Osteoblast (primary cell): ENCODE results near the gene NUP205. TPM values are rescaled to one million over a fixed set of nuclear protein-coding genes. Genes with fewer than 3 reads are reported as not detected.

ENCODE experiments used
- DNase-seq: peaks from one replicate; pipeline ENCODE4 v3.0.0; 2011; ENCODE audit warnings: low spot score, mixed read lengths; ENCODE audit not compliant: insufficient read length; ENCODE audit errors: missing footprints
- H2AFZ ChIP-seq: 2 replicates; pipeline ENCODE4 v1.6.0; 2011; ENCODE audit warnings: mild to moderate bottlenecking, low read length
- H3K27ac ChIP-seq: 2 replicates; pipeline ENCODE4 v1.5.1; 2011; ENCODE audit warnings: mild to moderate bottlenecking, low read depth, low read length, moderate library complexity
- H3K27me3 ChIP-seq: 2 replicates; pipeline ENCODE4 v1.6.0; 2012; ENCODE audit warnings: mild to moderate bottlenecking, control low read depth, inconsistent platforms, low read length, moderate library complexity; ENCODE audit not compliant: insufficient read depth
- H3K36me3 ChIP-seq: 2 replicates; pipeline ENCODE4 v1.5.1; 2011; ENCODE audit warnings: mild to moderate bottlenecking, low read length, control low read depth, moderate library complexity; ENCODE audit not compliant: insufficient read depth
- H3K4me1 ChIP-seq: 2 replicates; pipeline ENCODE4 v1.5.1; 2011; ENCODE audit warnings: mild to moderate bottlenecking, low read length, control low read depth, moderate library complexity; ENCODE audit not compliant: insufficient read depth
- H3K4me2 ChIP-seq: 2 replicates; pipeline ENCODE4 v1.6.0; 2011; ENCODE audit warnings: mild to moderate bottlenecking, low read length; ENCODE audit not compliant: insufficient read depth
- H3K4me3 ChIP-seq: fragments of 200-600 bp; sonication (generic); 3 replicates; pipeline ENCODE4 v1.5.1; 2012; ENCODE audit warnings: mild to moderate bottlenecking, low read length, inconsistent platforms; ENCODE audit not compliant: insufficient read depth
- H3K79me2 ChIP-seq: 2 replicates; pipeline ENCODE4 v1.6.0; 2012; ENCODE audit warnings: mild to moderate bottlenecking, low read length, control low read depth, inconsistent platforms; ENCODE audit not compliant: insufficient read depth
- H3K9me3 ChIP-seq: 2 replicates; pipeline ENCODE4 v1.5.1; 2011; ENCODE audit warnings: low read depth, low read length, control low read depth
- H4K20me1 ChIP-seq: 2 replicates; pipeline ENCODE4 v1.6.0; 2012; ENCODE audit warnings: mild to moderate bottlenecking, low read length, control low read depth; ENCODE audit not compliant: insufficient read depth
- total RNA-seq: library from RNA; depleted of rRNA; stranded (reverse); fragments of >200 nt; gene quantifications from 2 replicates; pipeline ENCODE4 v1.2.3, GENCODE V29; 2012
- TF ChIP-seq, protein P1 (sequence below): IDR thresholded peaks from 2 replicates; pipeline ENCODE4 v1.5.1; 2011; ENCODE audit warnings: mild to moderate bottlenecking, low read depth, low read length, moderate library complexity; ENCODE audit errors: extremely low read depth

The NUP205 gene
- total RNA-seq, 1 donor = 33.7 TPM

DNA sequence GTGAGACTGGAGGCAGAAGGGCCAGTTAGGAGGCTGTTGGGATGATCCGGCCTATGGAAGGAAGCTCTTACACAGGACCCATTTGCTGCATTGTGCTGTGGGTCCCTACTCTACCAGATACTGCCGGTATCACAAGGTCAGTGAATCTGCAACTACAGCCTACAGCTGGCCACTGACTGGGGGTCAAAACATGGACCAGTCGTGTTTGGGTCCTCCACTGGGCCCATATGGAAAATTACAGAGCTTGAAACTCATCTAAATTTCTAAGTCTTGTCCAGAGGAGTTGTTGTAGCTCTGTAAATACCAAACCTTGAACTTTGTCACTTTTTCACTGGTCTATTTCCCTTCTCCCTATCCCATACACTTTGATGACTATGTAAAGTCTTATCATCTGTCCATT lies 5.6 kb upstream of the NUP205 start:
- no peak overlapping the region for H3K4me3 ChIP-seq
- no peaks in the 10 kb centered on the region for H3K79me2 ChIP-seq
- no peak overlapping the region for H3K4me2 ChIP-seq
- peaks cover 5% of the 10 kb centered on the region for H3K27me3 ChIP-seq
- H3K36me3 ChIP-seq = no peaks in the 10 kb centered on the region
- no peaks in the 10 kb centered on the region for H3K9me3 ChIP-seq
- H4K20me1 ChIP-seq = no peaks in the 10 kb centered on the region
- TF ChIP-seq, protein P1, sequence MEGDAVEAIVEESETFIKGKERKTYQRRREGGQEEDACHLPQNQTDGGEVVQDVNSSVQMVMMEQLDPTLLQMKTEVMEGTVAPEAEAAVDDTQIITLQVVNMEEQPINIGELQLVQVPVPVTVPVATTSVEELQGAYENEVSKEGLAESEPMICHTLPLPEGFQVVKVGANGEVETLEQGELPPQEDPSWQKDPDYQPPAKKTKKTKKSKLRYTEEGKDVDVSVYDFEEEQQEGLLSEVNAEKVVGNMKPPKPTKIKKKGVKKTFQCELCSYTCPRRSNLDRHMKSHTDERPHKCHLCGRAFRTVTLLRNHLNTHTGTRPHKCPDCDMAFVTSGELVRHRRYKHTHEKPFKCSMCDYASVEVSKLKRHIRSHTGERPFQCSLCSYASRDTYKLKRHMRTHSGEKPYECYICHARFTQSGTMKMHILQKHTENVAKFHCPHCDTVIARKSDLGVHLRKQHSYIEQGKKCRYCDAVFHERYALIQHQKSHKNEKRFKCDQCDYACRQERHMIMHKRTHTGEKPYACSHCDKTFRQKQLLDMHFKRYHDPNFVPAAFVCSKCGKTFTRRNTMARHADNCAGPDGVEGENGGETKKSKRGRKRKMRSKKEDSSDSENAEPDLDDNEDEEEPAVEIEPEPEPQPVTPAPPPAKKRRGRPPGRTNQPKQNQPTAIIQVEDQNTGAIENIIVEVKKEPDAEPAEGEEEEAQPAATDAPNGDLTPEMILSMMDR = no peak
- no peaks in the 10 kb centered on the region for H3K4me1 ChIP-seq
- no peak overlapping the region for H3K27ac ChIP-seq
- no peak for DNase-seq
- no peak overlapping the region for H2AFZ ChIP-seq

DNA sequence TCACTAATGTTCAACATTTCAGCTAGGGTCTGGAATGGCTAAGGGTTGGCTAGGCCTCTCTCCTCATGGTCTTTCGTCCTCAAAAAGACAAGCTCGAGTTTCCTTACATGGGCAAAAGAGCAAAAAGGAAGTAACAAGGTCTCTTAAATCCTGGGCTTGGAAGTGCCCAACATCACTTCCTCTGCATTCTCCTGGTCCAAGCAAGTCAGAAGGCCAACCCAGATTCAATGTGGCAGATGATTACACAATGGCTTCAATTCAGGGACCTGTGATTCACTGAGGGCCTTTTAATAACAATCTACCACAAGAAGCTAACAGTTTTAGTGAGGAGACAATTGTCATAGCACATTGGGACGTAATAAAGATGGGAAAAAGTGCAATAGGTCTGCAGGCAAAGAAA lies 4.4 kb upstream of the NUP205 start:
- DNase-seq = no peak
- TF ChIP-seq, protein P1 = no peak
- H3K4me3 ChIP-seq = no peak overlapping the region
- H4K20me1 ChIP-seq = no peaks in the 10 kb centered on the region
- no peaks in the 10 kb centered on the region for H3K9me3 ChIP-seq
- peak overlapping the region; percentile 44 for H2AFZ ChIP-seq
- no peak overlapping the region for H3K4me2 ChIP-seq
- H3K36me3 ChIP-seq = no peaks in the 10 kb centered on the region
- no peak overlapping the region for H3K27ac ChIP-seq
- H3K4me1 ChIP-seq = peaks cover 2% of the 10 kb centered on the region
- H3K27me3 ChIP-seq = peaks cover 5% of the 10 kb centered on the region
- H3K79me2 ChIP-seq = peaks cover 6% of the 10 kb centered on the region

- H3K9me3 ChIP-seq = no peaks in the 10 kb centered on the region
- H3K4me2 ChIP-seq = peak overlapping the region; percentile 96
- peak overlapping the region; percentile 95 for H3K4me3 ChIP-seq
- peak overlapping the region; percentile 98 for H3K27ac ChIP-seq
- TF ChIP-seq, protein P1 = peak; percentile 67
- H2AFZ ChIP-seq = peak overlapping the region; percentile 100
- peak; percentile 85 for DNase-seq
- H3K79me2 ChIP-seq = peaks cover 52% of the 10 kb centered on the region
- no peaks in the 10 kb centered on the region for H3K27me3 ChIP-seq
- H4K20me1 ChIP-seq = peaks cover 3% of the 10 kb centered on the region
- peaks cover 9% of the 10 kb centered on the region for H3K4me1 ChIP-seq
- H3K36me3 ChIP-seq = no peaks in the 10 kb centered on the region
These were observed 635 bp downstream of the NUP205 start for GRCh38 chr7:135558337-135558767.

GRCh38 chr7:135558881-135559280 lies 1.2 kb downstream of the NUP205 start:
- H2AFZ ChIP-seq = peak overlapping the region; percentile 100
- TF ChIP-seq, protein P1 = no peak

More at GRCh38 chr7:135558881-135559280, 1.2 kb downstream of the NUP205 start:
- Histone ChIP-seq H3K27me3 (no peaks in the 10 kb centered on the region), H3K79me2 (peaks cover 57% of the 10 kb centered on the region), H4K20me1 (peaks cover 3% of the 10 kb centered on the region), H3K4me1 (peaks cover 9% of the 10 kb centered on the region), H3K9me3 (no peaks in the 10 kb centered on the region), H3K27ac (peak overlapping the region; percentile 98), H3K4me2 (peak overlapping the region; percentile 96), H3K36me3 (no peaks in the 10 kb centered on the region), H3K4me3 (peak overlapping the region; percentile 95)
- DNase-seq = no peak
